A549 (cell line): ENCODE results near the gene MROH7. TPM values are rescaled to one million over a fixed set of nuclear protein-coding genes. Genes with fewer than 3 reads are reported as not detected.

Source experiments
- ATAC-seq, 2 experiments: fragments of 200-7000 bp in 1 of 2; fragments of >200 bp in 1 of 2; cut with Nextera tagmentation in 1 of 2; cut with Tn5 transposase in 1 of 2; 3 replicates each; pipeline versions ENCODE4 v1.8.0 to v1.9.1; 2018 to 2020; ENCODE audit warnings: mild to moderate bottlenecking in 1 of 2, moderate library complexity in 1 of 2
- CTCF ChIA-PET: fragments of 300-600 bp; sonication (Branson Sonifier 250); formaldehyde crosslinking; extraction: SDS; loops from one replicate; lab custom pipeline; 2021; ENCODE audit warnings: antibody characterized with exemption, inconsistent platforms; lab: Yijun Ruan, JAX
- POLR2A ChIA-PET: fragments of 350-600 bp; formaldehyde crosslinking; extraction: SDS; loops from one replicate; lab custom pipeline; 2021; ENCODE audit warnings: antibody characterized with exemption, inconsistent platforms; lab: Yijun Ruan, JAX
- DNase-seq, 2 experiments: peaks; one replicate each; pipeline versions ENCODE4 v3.0.0 to v3.0.0-alpha.2; 2011 to 2016; ENCODE audit warnings: low read depth in 1 of 2, low spot score in 1 of 2
- FAIRE-seq: peaks from 2 replicates; lab custom pipeline; 2011; peaks lifted over from hg19 to GRCh38; lab: Jason Lieb, UNC
- H3K27ac ChIP-seq, 2 experiments: fragments of >200 bp; sonication (Bioruptor Twin); formaldehyde crosslinking; 3 replicates each; pipeline ENCODE4 v1.5.1; 2016 to 2017
- H3K4me1 ChIP-seq: fragments of >200 bp; sonication (Bioruptor Twin); formaldehyde crosslinking; 3 replicates; pipeline ENCODE4 v1.6.1; 2016
- H3K4me2 ChIP-seq: fragments of >200 bp; sonication (Bioruptor Twin); formaldehyde crosslinking; 3 replicates; pipeline ENCODE4 v1.6.1; 2016
- H3K4me3 ChIP-seq: fragments of >200 bp; sonication (Bioruptor Twin); formaldehyde crosslinking; 3 replicates; pipeline ENCODE4 v1.5.1; 2016
- H3K9me3 ChIP-seq: fragments of >200 bp; sonication (Bioruptor Twin); formaldehyde crosslinking; 3 replicates; pipeline ENCODE4 v1.6.1; 2016
- BHLHE40 ChIP-seq: IDR thresholded peaks from 2 replicates; pipeline ENCODE4 v1.6.1; 2012; ENCODE audit warnings: low read depth, low read length, inconsistent platforms
- EHMT2 ChIP-seq: fragments of 200-600 bp; sonication (generic); IDR thresholded peaks from 2 replicates; pipeline ENCODE4 v1.6.1; 2016; ENCODE audit warnings: antibody characterized with exemption, low read depth, mild to moderate bottlenecking, moderate library complexity
- GATA3 ChIP-seq: IDR thresholded peaks from 2 replicates; pipeline ENCODE4 v1.6.1; 2012; ENCODE audit warnings: borderline replicate concordance
- JUNB ChIP-seq: fragments of >200 bp; sonication (Bioruptor Twin); formaldehyde crosslinking; IDR thresholded peaks from 2 replicates; pipeline ENCODE4 v1.6.1; 2016
- KDM1A ChIP-seq: fragments of 200-600 bp; sonication (generic); IDR thresholded peaks from 2 replicates; pipeline ENCODE4 v1.6.1; 2016; ENCODE audit warnings: low read depth, mild to moderate bottlenecking
- MAZ ChIP-seq: fragments of 150-350 bp; IDR thresholded peaks from 2 replicates; pipeline ENCODE4 v1.6.1; 2014; ENCODE audit warnings: antibody characterized with exemption, low read depth, low read length, borderline replicate concordance
- NR3C1 ChIP-seq: fragments of >200 bp; sonication (Bioruptor Twin); formaldehyde crosslinking; IDR thresholded peaks from 3 replicates; pipeline ENCODE4 v1.6.1; 2017
- POLR2AphosphoS2 ChIP-seq: conservative IDR thresholded peaks from 2 replicates; pipeline ENCODE4 v1.6.1; 2012; ENCODE audit warnings: low read length, improper control_type of control experiment, inconsistent platforms
- RFX5 ChIP-seq: fragments of 450-650 bp; IDR thresholded peaks from 2 replicates; pipeline ENCODE4 v1.7.1; 2014; ENCODE audit warnings: antibody characterized with exemption, mild to moderate bottlenecking, moderate library complexity
- RNF2 ChIP-seq: fragments of 200-600 bp; sonication (generic); IDR thresholded peaks from 2 replicates; pipeline ENCODE4 v1.6.1; 2016; ENCODE audit warnings: low read depth, mild to moderate bottlenecking, antibody characterized with exemption, moderate library complexity, borderline replicate concordance
- SREBF2 ChIP-seq: fragments of 450-650 bp; IDR thresholded peaks from 2 replicates; pipeline ENCODE4 v1.6.1; 2014; ENCODE audit warnings: mild to moderate bottlenecking, moderate library complexity
- TP53 ChIP-seq: fragments of 250-450 bp; sonication (Bioruptor Pico); IDR thresholded peaks from 2 replicates; pipeline ENCODE4 v1.5.0; 2021; ENCODE audit warnings: mild to moderate bottlenecking, moderate library complexity
- ZFP36 ChIP-seq: fragments of 450-650 bp; IDR thresholded peaks from 2 replicates; pipeline ENCODE4 v1.6.1; 2014; ENCODE audit warnings: borderline replicate concordance; ENCODE audit not compliant: partially characterized antibody
- ZSCAN20 ChIP-seq: fragments of 250-450 bp; sonication (Bioruptor Pico); IDR thresholded peaks from 2 replicates; pipeline ENCODE4 v1.8.0; 2022; ENCODE audit warnings: mild to moderate bottlenecking, moderate library complexity
- WGBS: methylation state at CpG from one replicate; pipeline ENCODE4 v1.1.6; 2017; ENCODE audit errors: missing lambda C conversion rate; 5-methylcytosine and 5-hydroxymethylcytosine counted together
- polyA plus RNA-seq, 4 experiments: library from polyadenylated mRNA; depleted of rRNA in 3 of 4; stranded (reverse); fragments of >200 nt; fragmentation: RNase III in 1 of 4; extraction: RNeasy Plus Mini Kit Qiagen cat#74134 plus additional on column Dnase treatment in 1 of 4; gene quantifications; 2 replicates in 3 of 4; 3 replicates in 1 of 4; pipeline ENCODE4 v1.2.3, GENCODE V29; 2011 to 2017
- TF ChIP-seq, protein P1 (sequence below): fragments of >200 bp; sonication (Bioruptor Twin); formaldehyde crosslinking; IDR thresholded peaks from 3 replicates; pipeline ENCODE4 v1.5.1; 2016
- TF ChIP-seq, protein P2 (sequence below): IDR thresholded peaks from 2 replicates; pipeline ENCODE4 v1.6.1; 2012; ENCODE audit warnings: low read depth, borderline replicate concordance
- TF ChIP-seq, protein P3 (sequence below): fragments of >200 bp; sonication (Bioruptor Twin); formaldehyde crosslinking; IDR thresholded peaks from 2 replicates; pipeline ENCODE4 v1.6.1; 2016
- TF ChIP-seq, protein P4 (sequence below): fragments of 150-350 bp; IDR thresholded peaks from 2 replicates; pipeline ENCODE4 v1.6.1; 2014; ENCODE audit warnings: low read depth, mild to moderate bottlenecking, low read length

MROH7 gene
- polyA plus RNA-seq, 2 of the 4 experiments (the other 2 are of a cell fraction): not detected

DNA sequence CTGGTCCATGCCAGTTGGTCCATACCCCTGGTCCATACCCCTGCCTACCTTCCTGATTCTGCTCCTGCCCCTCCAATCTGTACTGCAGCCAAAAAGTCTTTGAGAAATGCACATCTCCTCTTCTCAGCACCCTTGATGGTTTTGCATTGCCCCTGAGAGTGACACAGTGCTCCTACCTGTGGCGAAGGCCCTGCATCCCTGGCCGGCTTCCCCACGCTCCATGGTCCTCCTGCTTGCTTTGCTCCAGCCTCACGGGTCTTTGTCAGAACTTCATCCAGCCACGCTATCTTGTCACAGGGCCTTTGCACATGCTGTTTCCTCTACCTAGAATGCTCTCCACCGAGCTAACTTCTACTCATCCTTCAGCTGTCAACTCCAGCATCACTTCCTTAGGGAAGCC lies 41.9 kb downstream of the MROH7 start:
- FAIRE-seq (no peak), ATAC-seq (no peak), DNase-seq (no peak)
- Histone ChIP-seq H3K27ac (no peak overlapping the region), H3K4me2 (no peak overlapping the region), H3K4me3 (no peak overlapping the region), H3K9me3 (no peaks in the 10 kb centered on the region), H3K4me1 (no peaks in the 10 kb centered on the region)
- 58% methylated on average over 6 of the region's 6 CpGs for WGBS
- ChIA-PET CTCF (no interaction called here), POLR2A (no interaction called here)
- TF ChIP-seq GATA3 (no peak), POLR2AphosphoS2 (no peak), EHMT2 (no peak), TP53 (CRISPR knock-in tag) (no peak)
- TF ChIP-seq, protein P1, sequence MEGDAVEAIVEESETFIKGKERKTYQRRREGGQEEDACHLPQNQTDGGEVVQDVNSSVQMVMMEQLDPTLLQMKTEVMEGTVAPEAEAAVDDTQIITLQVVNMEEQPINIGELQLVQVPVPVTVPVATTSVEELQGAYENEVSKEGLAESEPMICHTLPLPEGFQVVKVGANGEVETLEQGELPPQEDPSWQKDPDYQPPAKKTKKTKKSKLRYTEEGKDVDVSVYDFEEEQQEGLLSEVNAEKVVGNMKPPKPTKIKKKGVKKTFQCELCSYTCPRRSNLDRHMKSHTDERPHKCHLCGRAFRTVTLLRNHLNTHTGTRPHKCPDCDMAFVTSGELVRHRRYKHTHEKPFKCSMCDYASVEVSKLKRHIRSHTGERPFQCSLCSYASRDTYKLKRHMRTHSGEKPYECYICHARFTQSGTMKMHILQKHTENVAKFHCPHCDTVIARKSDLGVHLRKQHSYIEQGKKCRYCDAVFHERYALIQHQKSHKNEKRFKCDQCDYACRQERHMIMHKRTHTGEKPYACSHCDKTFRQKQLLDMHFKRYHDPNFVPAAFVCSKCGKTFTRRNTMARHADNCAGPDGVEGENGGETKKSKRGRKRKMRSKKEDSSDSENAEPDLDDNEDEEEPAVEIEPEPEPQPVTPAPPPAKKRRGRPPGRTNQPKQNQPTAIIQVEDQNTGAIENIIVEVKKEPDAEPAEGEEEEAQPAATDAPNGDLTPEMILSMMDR: no peak

DNA sequence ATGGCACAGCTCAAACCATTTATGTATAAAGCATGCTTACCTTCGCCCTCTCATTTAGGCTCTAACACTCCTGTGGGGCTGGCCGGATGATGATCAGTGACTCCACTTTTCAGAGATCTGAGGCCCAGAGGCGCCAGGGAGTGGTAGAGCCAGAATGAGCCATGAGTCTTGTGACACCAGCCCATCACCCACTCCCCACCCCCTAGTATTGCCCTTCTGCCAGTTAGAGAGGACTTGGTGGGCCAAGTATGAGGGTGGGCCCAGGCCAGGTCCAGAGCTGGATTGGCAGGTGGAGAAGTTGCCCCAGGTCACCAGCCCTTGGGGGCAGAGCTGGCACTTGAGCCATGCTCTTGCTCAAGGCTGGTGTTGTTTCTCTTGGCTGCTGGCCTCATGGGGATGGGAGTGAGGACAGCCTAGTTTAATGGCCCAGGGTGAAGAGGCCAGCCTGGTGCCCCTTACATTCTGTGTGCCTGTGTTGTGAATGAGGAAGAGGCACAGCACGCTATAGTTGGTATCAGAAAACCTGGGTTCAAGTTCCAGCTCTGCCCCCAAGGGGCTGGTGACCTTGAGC lies 43.8 kb downstream of the MROH7 start:
- 59% methylated on average over 3 of the region's 4 CpGs for WGBS
- ChIA-PET POLR2A (no interaction called here), CTCF (interaction anchor here (1.2 kb wide), 1 partner anchor 312 kb away, joined by 4 read pairs; no protein-coding TSS in a partner anchor)
- FAIRE-seq (no peak), ATAC-seq (no peak), DNase-seq (no peak)
- TF ChIP-seq, protein P2, sequence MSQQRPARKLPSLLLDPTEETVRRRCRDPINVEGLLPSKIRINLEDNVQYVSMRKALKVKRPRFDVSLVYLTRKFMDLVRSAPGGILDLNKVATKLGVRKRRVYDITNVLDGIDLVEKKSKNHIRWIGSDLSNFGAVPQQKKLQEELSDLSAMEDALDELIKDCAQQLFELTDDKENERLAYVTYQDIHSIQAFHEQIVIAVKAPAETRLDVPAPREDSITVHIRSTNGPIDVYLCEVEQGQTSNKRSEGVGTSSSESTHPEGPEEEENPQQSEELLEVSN: no peak
- TF ChIP-seq NR3C1 (no peak), EHMT2 (no peak), SREBF2 (no peak), BHLHE40 (no peak)
- TF ChIP-seq, protein P3, sequence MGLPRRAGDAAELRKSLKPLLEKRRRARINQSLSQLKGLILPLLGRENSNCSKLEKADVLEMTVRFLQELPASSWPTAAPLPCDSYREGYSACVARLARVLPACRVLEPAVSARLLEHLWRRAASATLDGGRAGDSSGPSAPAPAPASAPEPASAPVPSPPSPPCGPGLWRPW: no peak
- Histone ChIP-seq H3K27ac (no peak overlapping the region), H3K4me1 (no peaks in the 10 kb centered on the region), H3K4me2 (no peak overlapping the region), H3K9me3 (no peaks in the 10 kb centered on the region), H3K4me3 (no peak overlapping the region)

DNA sequence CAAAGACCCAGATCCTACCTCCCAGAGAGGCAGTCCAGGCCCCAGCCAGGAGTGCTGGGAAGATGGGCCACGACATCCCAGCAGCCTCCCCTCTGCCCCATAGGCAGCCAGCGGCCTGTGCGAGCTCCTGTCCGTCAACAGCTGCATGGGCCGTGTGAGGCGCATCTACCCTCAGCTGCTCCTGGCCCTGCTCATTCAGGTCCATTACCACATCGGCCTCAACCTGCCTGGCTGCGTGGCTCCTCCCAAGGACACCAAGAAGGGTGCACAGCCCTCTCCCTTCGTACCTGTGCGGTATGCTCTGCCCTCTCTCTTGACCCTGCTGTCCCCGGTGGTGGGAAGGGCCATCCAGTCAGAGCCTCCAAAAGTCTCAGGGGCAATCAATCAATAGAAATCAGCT lies 44.6 kb downstream of the MROH7 start:
- no peak overlapping the region for H3K4me3 ChIP-seq
- TF ChIP-seq ZFP36: no peak
- TF ChIP-seq, all 56 proteins: peak for 0
- Histone ChIP-seq H3K4me1 (no peaks in the 10 kb centered on the region), H3K9me3 (no peaks in the 10 kb centered on the region), H3K4me2 (no peak overlapping the region), H3K27ac (no peak overlapping the region)
- ATAC-seq: no peak
- FAIRE-seq: no peak
- WGBS: 88% methylated on average over 9 of the region's 11 CpGs
- POLR2A ChIA-PET: no interaction called here
- CTCF ChIA-PET: interaction anchor here (1.2 kb wide), 1 partner anchor 311 kb away, joined by 4 read pairs; no protein-coding TSS in a partner anchor
- no peak for DNase-seq

GRCh38 chr1:54694771-54695170 lies 53.2 kb downstream of the MROH7 start:
- Histone ChIP-seq H3K9me3 (no peaks in the 10 kb centered on the region), H3K4me1 (no peaks in the 10 kb centered on the region), H3K27ac (no peak overlapping the region), H3K4me2 (no peak overlapping the region), H3K4me3 (no peak overlapping the region)
- ATAC-seq (no peak), DNase-seq (no peak), FAIRE-seq (no peak)
- POLR2A ChIA-PET: no interaction called here
- 59% methylated on average over 5 of the region's 8 CpGs for WGBS
- CTCF ChIA-PET: no interaction called here
- TF ChIP-seq MAZ (no peak), RFX5 (no peak), ZSCAN20 (CRISPR knock-in tag) (no peak), JUNB (no peak), NR3C1 (no peak), RNF2 (no peak), KDM1A (no peak)
- TF ChIP-seq, protein P1: no peak
- TF ChIP-seq, protein P2: no peak
- TF ChIP-seq, protein P4, sequence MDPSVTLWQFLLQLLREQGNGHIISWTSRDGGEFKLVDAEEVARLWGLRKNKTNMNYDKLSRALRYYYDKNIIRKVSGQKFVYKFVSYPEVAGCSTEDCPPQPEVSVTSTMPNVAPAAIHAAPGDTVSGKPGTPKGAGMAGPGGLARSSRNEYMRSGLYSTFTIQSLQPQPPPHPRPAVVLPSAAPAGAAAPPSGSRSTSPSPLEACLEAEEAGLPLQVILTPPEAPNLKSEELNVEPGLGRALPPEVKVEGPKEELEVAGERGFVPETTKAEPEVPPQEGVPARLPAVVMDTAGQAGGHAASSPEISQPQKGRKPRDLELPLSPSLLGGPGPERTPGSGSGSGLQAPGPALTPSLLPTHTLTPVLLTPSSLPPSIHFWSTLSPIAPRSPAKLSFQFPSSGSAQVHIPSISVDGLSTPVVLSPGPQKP: no peak
